OCI-LY1 (cell line): ENCODE measurements around the gene IPCEF1.

ENCODE experiments used
- CTCF ChIP-seq: fragments of 200-600 bp; sonication (generic), shearing (Covaris generic); IDR thresholded peaks from 2 replicates; pipeline ENCODE4 v1.5.1; 2017; ENCODE audit warnings: mild to moderate bottlenecking, antibody characterized with exemption, low read length, moderate library complexity, mixed read lengths
- EZH2 ChIP-seq: fragments of 200-600 bp; sonication (generic), shearing (Covaris generic); IDR thresholded peaks from 2 replicates; pipeline ENCODE4 v1.8.0; 2017; ENCODE audit warnings: borderline replicate concordance, mixed run types, mild to moderate bottlenecking, antibody characterized with exemption, low read length, moderate library complexity, mixed read lengths

GRCh38 chr6:154382740-154383139 is 26.1 kb upstream of the IPCEF1 start:
- TF ChIP-seq CTCF (no peak), EZH2 (no peak)
